Ascending aorta (tissue), 2 donors: ENCODE data around the gene HSF5. TPM values are rescaled to one million over a fixed set of nuclear protein-coding genes. Genes with fewer than 3 reads are reported as not detected.

Experiments used
- DNase-seq, 2 donors: peaks; one replicate each; pipeline ENCODE4 v3.0.0-alpha.2; 2019; ENCODE audit warnings: low spot score in 2 of 2
- H3K27ac ChIP-seq, 2 donors: fragments of 200-600 bp; sonication (generic); one replicate each; pipeline ENCODE4 v1.5.1; 2016 to 2017; ENCODE audit warnings: mild to moderate bottlenecking in 1 of 2
- H3K27me3 ChIP-seq: fragments of 200-600 bp; sonication (generic); one replicate; pipeline ENCODE4 v1.5.1; 2017
- H3K36me3 ChIP-seq, 2 donors: fragments of 200-600 bp; sonication (generic); one replicate each; pipeline ENCODE4 v1.5.1; 2016
- H3K4me1 ChIP-seq, 2 donors: fragments of 200-600 bp; sonication (generic); one replicate each; pipeline ENCODE4 v1.5.1; 2016 to 2017; ENCODE audit warnings: mild to moderate bottlenecking in 1 of 2
- H3K4me3 ChIP-seq, 2 donors: fragments of 200-600 bp; sonication (generic); one replicate each; pipeline ENCODE4 v1.5.1; 2016 to 2017; ENCODE audit warnings: mild to moderate bottlenecking in 1 of 2
- H3K9me3 ChIP-seq, 2 donors: fragments of 200-600 bp; sonication (generic); one replicate each; pipeline ENCODE4 v1.5.1; 2016
- CTCF ChIP-seq, 3 experiments: fragments of 200-600 bp in 2 of 3; fragments of 450-650 bp in 1 of 3; sonication (generic) in 2 of 3; IDR thresholded peaks; one replicate each; pipeline ENCODE4 v1.5.1; 2016 to 2019; ENCODE audit warnings: antibody characterized with exemption in 3 of 3, mild to moderate bottlenecking in 1 of 3, moderate library complexity in 1 of 3
- intact Hi-C: fragments of 100-400 bp; cut with DNase I; formaldehyde crosslinking; loops from one replicate; pipeline ENCODE4 v1.15.1; 2023
- total RNA-seq: library from RNA; depleted of rRNA; stranded (reverse); fragments of >200 nt; gene quantifications from one replicate; pipeline ENCODE4 v1.1.0, GENCODE V29; 2016

Gene HSF5
- total RNA-seq, 1 donor from 2014 or later: not detected

GRCh38 chr17:58534331-58534730 lies 46.1 kb upstream of the HSF5 start:
- no peaks in the 10 kb centered on the region for H3K9me3 ChIP-seq
- no peak for TF ChIP-seq CTCF (IDR thresholded peaks at IDR 0.05)
- H3K27me3 ChIP-seq: no peaks in the 10 kb centered on the region
- peaks cover 4 to 11% of the 10 kb centered on the region in 2 donors for H3K4me1 ChIP-seq
- no peak overlapping the region for H3K27ac ChIP-seq
- H3K4me3 ChIP-seq: no peak overlapping the region
- intact Hi-C loops: loop anchor here (5.0 kb wide), 1 partner anchor 98 kb away; no protein-coding TSS in a partner anchor
- H3K36me3 ChIP-seq: no peaks in the 10 kb centered on the region
- DNase-seq: no peak

GRCh38 chr17:58533616-58534188 lies 45.5 kb upstream of the HSF5 start:
- Histone ChIP-seq H3K4me3 (no peak overlapping the region), H3K36me3 (no peaks in the 10 kb centered on the region), H3K9me3 (no peaks in the 10 kb centered on the region), H3K4me1 (peaks cover 4 to 11% of the 10 kb centered on the region in 2 donors), H3K27ac (no peak overlapping the region), H3K27me3 (no peaks in the 10 kb centered on the region)
- TF ChIP-seq CTCF (IDR thresholded peaks at IDR 0.05): no peak
- no peak for DNase-seq
- intact Hi-C loops: loop anchor here (5.0 kb wide), 1 partner anchor 99 kb away; no protein-coding TSS in a partner anchor

GRCh38 chr17:58532555-58532951 lies 44.3 kb upstream of the HSF5 start:
- intact Hi-C loops: loop anchor here (5.0 kb wide), 1 partner anchor 100 kb away; no protein-coding TSS in a partner anchor
- Histone ChIP-seq H3K4me1 (peaks cover 4 to 12% of the 10 kb centered on the region in 2 donors), H3K27ac (peak overlapping the region; percentile 66 to 78)

GRCh38 chr17:58531661-58532554 lies 43.7 kb upstream of the HSF5 start:
- H3K27ac ChIP-seq: peak overlapping the region; percentile 66 to 78
- peak in 1 of 2 donors; percentile 82 for DNase-seq
- peak overlapping the region; percentile 64 for H3K4me3 ChIP-seq
- no peaks in the 10 kb centered on the region for H3K9me3 ChIP-seq
- peaks cover 4 to 19% of the 10 kb centered on the region in 2 donors for H3K4me1 ChIP-seq
- TF ChIP-seq CTCF (IDR thresholded peaks at IDR 0.05): no peak
- intact Hi-C loops: loop anchor here (5.0 kb wide), 1 partner anchor 100 kb away; no protein-coding TSS in a partner anchor
- H3K27me3 ChIP-seq: no peaks in the 10 kb centered on the region
- no peaks in the 10 kb centered on the region for H3K36me3 ChIP-seq

More at GRCh38 chr17:58532555-58532951, 44.3 kb upstream of the HSF5 start:
- DNase-seq: no peak
- H3K27me3 ChIP-seq: no peaks in the 10 kb centered on the region
- no peaks in the 10 kb centered on the region for H3K36me3 ChIP-seq
- TF ChIP-seq CTCF (IDR thresholded peaks at IDR 0.05): no peak
- no peaks in the 10 kb centered on the region for H3K9me3 ChIP-seq
- peak overlapping the region; percentile 64 for H3K4me3 ChIP-seq

GRCh38 chr17:58531122-58531521 lies 42.9 kb upstream of the HSF5 start:
- Histone ChIP-seq H3K27me3 (no peaks in the 10 kb centered on the region), H3K27ac (peak overlapping the region; percentile 64 to 78), H3K4me1 (peaks cover 5 to 25% of the 10 kb centered on the region in 2 donors), H3K36me3 (no peaks in the 10 kb centered on the region), H3K4me3 (peak overlapping the region; percentile 64), H3K9me3 (no peaks in the 10 kb centered on the region)
- no peak for TF ChIP-seq CTCF (IDR thresholded peaks at IDR 0.05)
- DNase-seq: no peak
- intact Hi-C loops: loop anchor here (5.0 kb wide), 1 partner anchor 101 kb away; no protein-coding TSS in a partner anchor
